HG03520 (cell line): ENCODE data around the gene APOD.
"Not testable (repeated sequence)": the region's sequence is repeated elsewhere in the genome, so short reads cannot be mapped to it uniquely, and the experiment has no call there.

Experiments
- ATAC-seq: cut with Tn5 transposase; IDR thresholded peaks from one replicate; pipeline ENCODE4 v1.9.1; 2021; ENCODE audit warnings: mild to moderate bottlenecking, moderate library complexity; ENCODE audit not compliant: unreplicated experiment

APOD gene

GRCh38 chr3:195619591-195620369 is 36.0 kb upstream of the APOD start:
- ATAC-seq: not testable (repeated sequence)

- ATAC-seq: not testable (repeated sequence)
Measured at GRCh38 chr3:195617784-195618659, 34.3 kb upstream of the APOD start.

GRCh38 chr3:195617134-195617533 is 33.4 kb upstream of the APOD start:
- ATAC-seq: not testable (repeated sequence)

DNA sequence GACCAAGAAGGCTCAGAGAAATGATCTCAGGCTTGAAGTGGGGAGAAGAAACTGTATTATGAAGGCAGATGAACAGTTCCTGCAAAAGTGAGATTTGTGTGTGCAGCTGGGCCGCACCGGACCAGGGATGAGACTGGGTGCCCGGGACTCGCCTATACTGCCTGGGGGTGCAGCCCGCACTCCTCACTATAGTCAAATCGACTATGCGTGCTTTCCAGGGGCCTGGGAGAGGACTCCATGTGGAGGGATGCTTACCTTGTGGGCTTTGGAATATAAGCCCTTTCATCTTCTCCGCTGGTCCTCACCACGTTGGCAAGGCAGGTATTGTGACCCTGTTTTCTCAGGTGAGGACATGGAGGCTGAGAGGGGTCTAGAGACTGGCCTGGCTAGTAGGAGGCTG is 32.9 kb upstream of the APOD start:
- ATAC-seq: no peak

GRCh38 chr3:195615952-195616537 is 32.3 kb upstream of the APOD start:
- not testable (repeated sequence) for ATAC-seq

DNA sequence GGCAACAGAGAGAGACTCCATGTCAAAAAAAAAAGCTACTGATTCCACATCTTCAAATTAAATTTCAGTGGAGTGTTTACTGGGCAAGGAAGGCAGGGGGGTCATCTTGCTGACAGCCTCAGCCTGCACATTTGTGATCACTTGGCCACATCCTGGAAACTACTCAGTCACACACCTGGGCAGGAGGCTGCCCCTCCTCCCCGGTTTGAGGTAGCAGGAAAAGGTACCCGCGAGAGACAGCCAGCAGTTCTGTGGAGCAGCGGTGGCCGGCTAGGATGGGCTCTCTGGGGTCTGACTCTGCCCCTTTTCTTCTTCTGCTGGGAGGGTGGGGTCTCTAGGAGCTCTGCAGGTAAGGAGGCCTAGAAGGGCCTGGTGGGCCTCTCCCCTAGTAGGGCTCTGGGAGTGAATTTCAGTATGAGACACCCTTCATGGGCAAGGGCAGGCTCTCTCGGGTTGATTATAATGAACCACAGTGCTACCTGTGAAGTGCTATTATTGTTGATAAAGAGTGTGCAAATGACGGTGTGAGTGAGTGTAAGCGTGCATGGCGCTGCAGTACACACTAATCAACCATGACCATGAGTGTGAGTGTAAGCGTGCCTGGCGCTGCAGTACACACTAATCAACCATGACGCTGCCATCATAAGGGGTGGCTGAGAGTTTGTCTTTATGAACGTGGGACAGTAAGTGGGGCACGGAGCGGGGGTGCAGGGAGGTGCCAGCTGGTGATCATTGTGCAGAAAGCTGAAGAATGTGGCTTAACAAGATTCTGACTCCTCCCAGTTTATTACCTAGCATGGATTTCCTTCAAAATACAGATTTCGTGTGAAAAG is 31.1 kb upstream of the APOD start:
- not testable (repeated sequence) for ATAC-seq

DNA sequence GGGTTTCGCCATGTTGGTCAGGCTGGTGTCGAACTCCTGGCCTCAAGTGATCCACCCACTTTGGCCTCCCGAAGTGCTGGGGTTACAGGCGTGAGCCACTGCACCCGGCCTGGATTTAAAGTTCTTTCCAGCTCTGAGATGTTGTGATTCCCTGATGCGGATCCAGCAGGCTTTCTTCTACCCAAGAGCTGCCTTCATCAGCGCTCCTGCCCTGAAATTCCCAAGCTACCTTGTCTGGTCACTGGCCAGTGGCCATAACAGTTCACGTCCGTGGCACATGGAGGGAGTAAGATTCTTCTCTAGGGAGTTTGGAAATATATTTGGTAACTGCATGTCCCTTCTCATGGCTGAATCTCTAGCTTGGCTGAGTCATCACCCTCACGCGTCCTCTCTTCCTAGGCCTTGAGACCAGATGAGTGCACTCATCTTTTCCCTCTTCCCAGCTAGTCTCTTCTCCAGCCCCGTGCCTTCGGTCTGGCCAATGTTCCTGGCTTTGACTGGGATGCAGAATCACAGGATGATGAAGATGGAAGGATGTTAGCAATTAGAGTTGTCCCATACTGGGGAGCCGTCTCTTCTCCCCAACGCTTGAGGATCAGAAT is 29.8 kb upstream of the APOD start:
- ATAC-seq: no peak

DNA sequence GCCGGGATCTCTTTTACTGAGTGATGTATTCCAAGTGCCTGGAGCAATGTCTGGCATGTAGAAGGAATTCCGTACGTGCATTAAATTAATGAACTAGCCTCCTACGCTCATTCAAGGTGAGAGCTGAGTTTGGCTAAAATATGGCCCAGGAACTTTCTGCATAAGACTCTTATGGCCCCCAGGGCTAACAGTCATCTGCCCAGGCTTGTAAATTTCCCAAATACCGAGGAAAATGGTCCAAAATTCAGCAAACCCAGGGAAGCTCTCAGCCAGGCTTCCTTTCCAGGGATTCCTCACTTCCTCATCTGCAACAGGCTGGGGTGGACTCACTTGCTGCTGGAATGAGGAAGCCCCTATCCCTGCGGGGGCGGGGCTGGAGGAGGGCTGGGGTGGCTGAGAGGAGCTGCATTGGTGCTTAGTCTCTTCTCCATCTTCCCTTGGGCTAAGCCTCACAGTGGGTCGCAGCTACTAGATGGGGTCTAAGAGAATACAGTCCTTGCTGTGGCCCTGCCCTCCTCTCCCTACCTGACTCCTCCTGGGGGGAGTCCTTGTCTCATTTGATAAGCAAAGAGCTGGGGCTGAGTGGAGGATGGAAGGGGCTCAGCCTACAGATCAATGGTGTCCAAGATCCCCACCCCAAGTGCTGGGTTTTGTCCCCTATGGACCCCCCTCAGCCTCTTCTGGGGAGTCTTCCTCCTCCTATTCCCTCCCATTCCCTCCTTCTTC is 28.5 kb upstream of the APOD start:
- no peak for ATAC-seq

DNA sequence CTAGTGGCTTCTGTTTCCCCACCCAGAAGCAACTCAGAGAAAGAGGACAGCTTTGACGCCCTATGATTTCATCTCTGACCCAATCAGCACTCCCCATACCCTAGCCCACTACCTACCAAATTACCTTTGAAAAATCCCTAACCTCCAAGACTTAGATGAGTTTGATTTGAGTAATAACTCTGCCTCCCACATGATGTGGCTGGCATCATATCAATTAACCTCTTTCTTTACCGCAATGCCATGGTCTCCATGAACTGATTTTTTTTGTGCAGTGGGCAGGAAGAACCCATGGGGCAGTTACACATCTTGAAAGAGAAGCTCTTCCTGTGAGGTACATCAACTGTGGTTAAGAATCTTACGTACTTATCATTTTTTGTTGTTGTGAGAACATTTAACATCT is 25.5 kb upstream of the APOD start:
- ATAC-seq: no peak

GRCh38 chr3:195601785-195602184 is 18.0 kb upstream of the APOD start:
- not testable (repeated sequence) for ATAC-seq

DNA sequence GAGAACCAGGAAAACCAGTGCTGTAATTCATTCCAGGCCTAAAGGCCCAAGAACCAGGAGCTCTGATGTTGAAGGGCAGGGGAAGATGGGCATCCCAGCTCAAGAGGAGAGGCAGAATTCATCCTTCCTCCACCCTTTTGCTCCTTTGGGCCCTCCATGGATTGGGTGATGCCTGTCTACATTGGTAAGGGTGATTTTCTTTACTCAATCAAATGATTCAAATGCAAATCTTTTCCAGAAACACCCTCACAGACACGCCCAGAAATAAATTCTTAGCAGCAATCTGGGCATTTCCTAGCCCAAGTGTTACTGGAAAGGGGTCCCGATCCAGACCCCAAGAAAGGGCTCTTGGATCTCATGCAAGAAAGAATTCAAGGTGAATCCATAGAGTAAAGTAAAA is 17.6 kb upstream of the APOD start:
- no peak for ATAC-seq

- ATAC-seq: not testable (repeated sequence)
Measured at GRCh38 chr3:195599926-195600325, 16.2 kb upstream of the APOD start.

DNA sequence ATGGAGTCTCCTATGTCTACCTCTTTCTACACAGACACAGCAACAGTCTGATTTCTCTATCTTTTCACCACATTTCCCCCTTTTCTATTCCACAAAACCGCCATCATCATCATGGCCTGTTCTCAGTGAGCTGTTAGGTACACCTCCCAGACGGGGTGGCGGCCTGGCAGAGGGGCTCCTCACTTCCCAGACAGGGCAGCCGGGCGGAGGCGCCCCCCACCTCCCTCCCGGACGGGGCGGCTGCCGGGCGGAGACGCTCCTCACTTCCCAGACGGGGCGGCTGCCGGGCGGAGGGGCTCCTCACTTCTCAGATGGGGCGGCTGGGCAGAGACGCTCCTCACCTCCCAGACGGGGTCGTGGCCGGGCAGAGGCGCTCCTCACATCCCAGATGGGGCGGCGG is 15.8 kb upstream of the APOD start:
- ATAC-seq: not testable (repeated sequence)

DNA sequence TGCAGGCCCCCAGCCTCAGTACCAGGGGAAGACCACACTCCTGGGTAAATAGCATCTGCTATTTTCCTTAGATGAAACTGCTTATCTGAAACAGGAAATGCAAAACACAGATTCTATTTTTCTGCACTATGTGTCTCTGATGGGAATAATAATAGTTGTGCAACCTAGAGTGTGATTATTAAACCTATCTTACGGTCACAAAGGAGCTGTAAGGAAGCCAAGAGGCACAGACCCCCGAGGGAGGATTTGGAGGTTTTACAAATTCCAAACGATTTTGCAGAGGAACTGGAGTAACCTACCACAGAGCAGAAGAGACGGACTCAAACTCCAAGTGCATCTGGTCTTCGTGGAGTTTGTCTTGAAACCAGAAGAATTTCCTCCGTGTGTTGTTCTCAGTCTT is 14.1 kb upstream of the APOD start:
- no peak for ATAC-seq

GRCh38 chr3:195597229-195597628 is 13.5 kb upstream of the APOD start:
- no peak for ATAC-seq

DNA sequence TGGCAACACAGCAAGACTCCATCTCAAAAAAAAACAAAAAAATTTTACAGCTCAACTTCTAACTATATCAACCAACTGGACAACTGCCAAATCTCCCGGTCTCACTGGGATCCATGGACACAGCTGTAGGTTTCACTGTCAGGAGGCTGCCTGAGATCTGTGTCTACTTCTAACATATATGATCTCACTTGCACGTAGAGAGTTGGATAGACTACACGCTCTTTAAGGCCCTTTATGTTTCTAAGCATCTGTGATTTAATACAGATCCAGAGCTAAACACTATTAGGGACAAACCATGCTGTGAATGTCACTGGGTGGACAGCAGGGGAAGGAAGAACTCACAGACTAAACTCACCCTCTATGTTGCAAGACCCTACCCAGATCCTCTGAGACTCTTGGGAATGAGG is 13.0 kb upstream of the APOD start:
- ATAC-seq: no peak

GRCh38 chr3:195595785-195596531 is 12.2 kb upstream of the APOD start:
- ATAC-seq: no peak

GRCh38 chr3:195591852-195592251 is 8.1 kb upstream of the APOD start:
- ATAC-seq: no peak

DNA sequence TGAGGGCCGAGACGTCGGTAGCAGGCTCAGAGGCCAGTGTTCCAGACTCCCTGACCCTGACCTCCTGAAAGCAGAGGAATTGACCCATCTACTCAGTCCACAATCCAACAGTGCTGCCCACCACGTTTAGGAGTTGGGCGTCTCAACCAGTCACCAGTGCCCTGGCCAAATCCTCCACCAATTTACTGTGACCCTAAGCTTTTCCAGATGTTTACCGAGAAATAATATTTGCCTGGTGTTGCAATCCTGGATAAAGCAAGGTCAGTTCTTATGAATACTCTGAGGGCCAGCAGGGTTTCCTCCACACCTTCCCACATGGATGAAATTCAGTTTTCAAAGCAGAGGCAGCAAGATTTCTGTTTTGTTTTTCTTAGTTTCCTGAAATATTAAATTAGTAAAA is 7.5 kb upstream of the APOD start:
- no peak for ATAC-seq
